Measurements from ENCODE around the gene TMEM238.

DNA sequence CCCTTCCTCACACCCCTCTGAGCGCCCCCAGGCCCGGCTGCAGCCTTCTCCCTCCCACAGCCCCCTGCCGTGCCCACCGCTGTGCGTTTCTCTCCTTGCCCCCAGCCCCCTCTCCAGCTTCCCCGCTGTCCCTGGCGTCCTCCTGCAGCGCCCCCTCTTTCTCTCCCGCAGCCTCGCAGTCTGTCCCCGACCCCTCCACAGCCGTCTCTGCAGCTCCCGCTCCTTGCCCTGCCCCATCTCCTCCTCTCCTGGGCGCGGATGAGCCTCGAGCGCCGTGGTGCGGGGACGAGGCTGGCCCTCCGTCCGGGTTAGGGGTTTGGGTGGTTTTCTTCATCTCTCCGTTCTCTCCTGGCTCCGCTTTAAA, 43.3 kb downstream of the TMEM238 start:
- TF ChIP-seq, protein P1, sequence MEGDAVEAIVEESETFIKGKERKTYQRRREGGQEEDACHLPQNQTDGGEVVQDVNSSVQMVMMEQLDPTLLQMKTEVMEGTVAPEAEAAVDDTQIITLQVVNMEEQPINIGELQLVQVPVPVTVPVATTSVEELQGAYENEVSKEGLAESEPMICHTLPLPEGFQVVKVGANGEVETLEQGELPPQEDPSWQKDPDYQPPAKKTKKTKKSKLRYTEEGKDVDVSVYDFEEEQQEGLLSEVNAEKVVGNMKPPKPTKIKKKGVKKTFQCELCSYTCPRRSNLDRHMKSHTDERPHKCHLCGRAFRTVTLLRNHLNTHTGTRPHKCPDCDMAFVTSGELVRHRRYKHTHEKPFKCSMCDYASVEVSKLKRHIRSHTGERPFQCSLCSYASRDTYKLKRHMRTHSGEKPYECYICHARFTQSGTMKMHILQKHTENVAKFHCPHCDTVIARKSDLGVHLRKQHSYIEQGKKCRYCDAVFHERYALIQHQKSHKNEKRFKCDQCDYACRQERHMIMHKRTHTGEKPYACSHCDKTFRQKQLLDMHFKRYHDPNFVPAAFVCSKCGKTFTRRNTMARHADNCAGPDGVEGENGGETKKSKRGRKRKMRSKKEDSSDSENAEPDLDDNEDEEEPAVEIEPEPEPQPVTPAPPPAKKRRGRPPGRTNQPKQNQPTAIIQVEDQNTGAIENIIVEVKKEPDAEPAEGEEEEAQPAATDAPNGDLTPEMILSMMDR (IDR thresholded peaks at IDR 0.05; ENCODE audit: poor library complexity, severe bottlenecking), result peak; percentile 63
- no peak for TF ChIP-seq EZH2 (IDR thresholded peaks at IDR 0.05; ENCODE audit: borderline replicate concordance, insufficient read depth, low read length, poor library complexity, severe bottlenecking)
- TF ChIP-seq RAD21 (conservative IDR thresholded peaks at IDR 0.05), result peak; percentile 57
- no peak for TF ChIP-seq EP300 (conservative IDR thresholded peaks at IDR 0.05; ENCODE audit: poor library complexity, severe bottlenecking)
- TF ChIP-seq POLR2AphosphoS5 (IDR thresholded peaks at IDR 0.05), result peak; percentile 36
- peak; percentile 45 for TF ChIP-seq REST (IDR thresholded peaks at IDR 0.05; ENCODE audit: borderline replicate concordance)
- no peak for TF ChIP-seq TAF1 (IDR thresholded peaks at IDR 0.05; ENCODE audit: low read depth)
- TF ChIP-seq SMC3 (conservative IDR thresholded peaks at IDR 0.05; ENCODE audit: poor library complexity), result peak; percentile 42

All from neural cell (in vitro differentiated cells).